HEK293 (cell line): ENCODE measurements around the gene MEX3C.

ENCODE experiments used
- CTCF ChIA-PET: fragments of 350-600 bp; formaldehyde crosslinking; extraction: SDS; loops from one replicate; lab custom pipeline; 2021; ENCODE audit warnings: antibody characterized with exemption; lab: Yijun Ruan, JAX
- POLR2A ChIA-PET: fragments of 300-600 bp; formaldehyde crosslinking; extraction: SDS; loops from one replicate; lab custom pipeline; 2020; ENCODE audit warnings: antibody characterized with exemption, inconsistent platforms; lab: Yijun Ruan, JAX
- H3K27ac ChIP-seq: fragments of 200-500 bp; sonication (Bioruptor generic); 2 replicates; pipeline ENCODE4 v1.5.1; 2014; ENCODE audit warnings: low read depth, low read length, control low read depth, inconsistent platforms; ENCODE audit errors: extremely low read depth
- H3K36me3 ChIP-seq, 2 experiments: fragments of 200-500 bp in 1 of 2; sonication (Bioruptor generic) in 1 of 2; 1 replicate in 1 of 2; 2 replicates in 1 of 2; pipeline ENCODE4 v1.5.1; 2014 to 2017; ENCODE audit warnings: inconsistent platforms in 2 of 2, low read length in 2 of 2; ENCODE audit not compliant: control insufficient read depth in 2 of 2, insufficient read depth in 1 of 2
- H3K4me1 ChIP-seq: fragments of 200-500 bp; sonication (Bioruptor generic); 2 replicates; pipeline ENCODE4 v1.5.1; 2014; ENCODE audit warnings: mild to moderate bottlenecking, low read length, inconsistent platforms; ENCODE audit not compliant: control insufficient read depth, insufficient read depth
- H3K4me3 ChIP-seq: 2 replicates; pipeline ENCODE4 v1.5.1; 2011; ENCODE audit warnings: low read depth, mild to moderate bottlenecking, control low read depth, low read length, moderate library complexity
- H3K9me3 ChIP-seq: fragments of 200-500 bp; sonication (Bioruptor generic); 2 replicates; pipeline ENCODE4 v1.5.1; 2014; ENCODE audit warnings: low read depth, low read length, inconsistent platforms; ENCODE audit not compliant: control insufficient read depth, insufficient read depth
- GLIS1 ChIP-seq: fragments of 450-650 bp; formaldehyde crosslinking; IDR thresholded peaks from 2 replicates; pipeline ENCODE4 v1.5.1; 2016; ENCODE audit warnings: missing biosample characterization, missing genetic modification characterization
- HOXC10 ChIP-seq: sonication (generic); formaldehyde crosslinking; IDR thresholded peaks from 2 replicates; pipeline ENCODE4 v1.8.1; 2023; ENCODE audit warnings: mild to moderate bottlenecking, missing genetic modification reagents
- OSR2 ChIP-seq: fragments of 450-650 bp; formaldehyde crosslinking; IDR thresholded peaks from 2 replicates; pipeline ENCODE4 v1.5.1; 2016; ENCODE audit warnings: missing biosample characterization, missing genetic modification characterization
- PBX3 ChIP-seq: sonication (generic); formaldehyde crosslinking; IDR thresholded peaks from 2 replicates; pipeline ENCODE4 v1.8.1; 2022; ENCODE audit warnings: mild to moderate bottlenecking, moderate library complexity, missing genetic modification reagents
- SCRT1 ChIP-seq: fragments of 450-650 bp; formaldehyde crosslinking; IDR thresholded peaks from 2 replicates; pipeline ENCODE4 v1.5.1; 2016; ENCODE audit warnings: missing biosample characterization, missing genetic modification characterization, borderline replicate concordance
- SP7 ChIP-seq: fragments of 450-650 bp; formaldehyde crosslinking; IDR thresholded peaks from 2 replicates; pipeline ENCODE4 v1.5.1; 2016; ENCODE audit warnings: missing biosample characterization, missing genetic modification characterization
- TRIM28 ChIP-seq: IDR thresholded peaks from 2 replicates; pipeline ENCODE4 v1.6.1; 2011; ENCODE audit warnings: low read length, control low read depth, borderline replicate concordance
- YY1 ChIP-seq: fragments of 450-650 bp; formaldehyde crosslinking; IDR thresholded peaks from 2 replicates; pipeline ENCODE4 v1.5.1; 2018; ENCODE audit warnings: missing biosample characterization, missing genetic modification characterization
- ZBTB17 ChIP-seq: fragments of 450-650 bp; formaldehyde crosslinking; IDR thresholded peaks from 2 replicates; pipeline ENCODE4 v1.5.1; 2016; ENCODE audit warnings: missing biosample characterization, missing genetic modification characterization
- ZFP37 ChIP-seq: fragments of 450-650 bp; formaldehyde crosslinking; IDR thresholded peaks from 2 replicates; pipeline ENCODE4 v1.5.1; 2016; ENCODE audit warnings: missing biosample characterization, missing genetic modification characterization
- ZNF10 ChIP-seq: fragments of 450-650 bp; formaldehyde crosslinking; IDR thresholded peaks from 2 replicates; pipeline ENCODE4 v1.5.1; 2017; ENCODE audit warnings: missing biosample characterization, missing genetic modification characterization
- ZNF157 ChIP-seq: fragments of 450-650 bp; formaldehyde crosslinking; IDR thresholded peaks from 2 replicates; pipeline ENCODE4 v1.5.1; 2016; ENCODE audit warnings: missing biosample characterization, missing genetic modification characterization
- ZNF169 ChIP-seq: fragments of 450-650 bp; formaldehyde crosslinking; IDR thresholded peaks from 2 replicates; pipeline ENCODE4 v1.5.1; 2016; ENCODE audit warnings: missing biosample characterization, missing genetic modification characterization
- ZNF221 ChIP-seq: fragments of 450-650 bp; formaldehyde crosslinking; IDR thresholded peaks from 2 replicates; pipeline ENCODE4 v1.5.1; 2017; ENCODE audit warnings: missing biosample characterization, missing genetic modification characterization, borderline replicate concordance
- ZNF223 ChIP-seq: fragments of 450-650 bp; formaldehyde crosslinking; IDR thresholded peaks from 2 replicates; pipeline ENCODE4 v1.5.1; 2016; ENCODE audit warnings: missing biosample characterization, missing genetic modification characterization
- ZNF23 ChIP-seq: fragments of 450-650 bp; formaldehyde crosslinking; IDR thresholded peaks from 2 replicates; pipeline ENCODE4 v1.5.1; 2016; ENCODE audit warnings: missing biosample characterization, missing genetic modification characterization, borderline replicate concordance
- ZNF24 ChIP-seq: fragments of 450-650 bp; formaldehyde crosslinking; IDR thresholded peaks from 2 replicates; pipeline ENCODE4 v1.5.1; 2016; ENCODE audit warnings: missing biosample characterization, missing genetic modification characterization
- ZNF280D ChIP-seq: fragments of 450-650 bp; formaldehyde crosslinking; IDR thresholded peaks from 2 replicates; pipeline ENCODE4 v1.5.1; 2016; ENCODE audit warnings: missing biosample characterization, missing genetic modification characterization
- ZNF335 ChIP-seq: fragments of 450-650 bp; formaldehyde crosslinking; conservative IDR thresholded peaks from 2 replicates; pipeline ENCODE4 v1.5.1; 2016; ENCODE audit warnings: missing biosample characterization, missing genetic modification characterization
- ZNF341 ChIP-seq: fragments of 450-650 bp; formaldehyde crosslinking; IDR thresholded peaks from 2 replicates; pipeline ENCODE4; 2016; ENCODE audit warnings: low read depth, missing biosample characterization, missing genetic modification characterization
- ZNF362 ChIP-seq: fragments of 450-650 bp; formaldehyde crosslinking; IDR thresholded peaks from 2 replicates; pipeline ENCODE4 v1.5.1; 2016; ENCODE audit warnings: missing biosample characterization, missing genetic modification characterization
- ZNF404 ChIP-seq: fragments of 450-650 bp; formaldehyde crosslinking; IDR thresholded peaks from 2 replicates; pipeline ENCODE4 v1.5.1; 2017; ENCODE audit warnings: missing biosample characterization, missing genetic modification characterization
- ZNF423 ChIP-seq: fragments of 450-650 bp; formaldehyde crosslinking; IDR thresholded peaks from 2 replicates; pipeline ENCODE4 v1.5.1; 2016; ENCODE audit warnings: missing biosample characterization, missing genetic modification characterization
- ZNF426 ChIP-seq: fragments of 450-650 bp; formaldehyde crosslinking; IDR thresholded peaks from 2 replicates; pipeline ENCODE4 v1.5.1; 2017; ENCODE audit warnings: missing biosample characterization, missing genetic modification characterization, mild to moderate bottlenecking, inconsistent platforms, moderate library complexity
- ZNF544 ChIP-seq: fragments of 450-650 bp; formaldehyde crosslinking; IDR thresholded peaks from 2 replicates; pipeline ENCODE4 v1.5.0; 2017; ENCODE audit warnings: missing biosample characterization, missing genetic modification characterization
- ZNF548 ChIP-seq: fragments of 450-650 bp; formaldehyde crosslinking; IDR thresholded peaks from 2 replicates; pipeline ENCODE4 v1.5.1; 2016; ENCODE audit warnings: missing biosample characterization, missing genetic modification characterization
- ZNF549 ChIP-seq: fragments of 450-650 bp; IDR thresholded peaks from 2 replicates; pipeline ENCODE4 v1.5.1; 2018; ENCODE audit warnings: missing biosample characterization, missing genetic modification characterization, mild to moderate bottlenecking, inconsistent platforms, moderate library complexity
- ZNF600 ChIP-seq: fragments of 450-650 bp; formaldehyde crosslinking; IDR thresholded peaks from 2 replicates; pipeline ENCODE4 v1.5.1; 2016; ENCODE audit warnings: missing biosample characterization, missing genetic modification characterization
- ZNF610 ChIP-seq: fragments of 450-650 bp; formaldehyde crosslinking; IDR thresholded peaks from 2 replicates; pipeline ENCODE4 v1.5.1; 2016; ENCODE audit warnings: missing biosample characterization, missing genetic modification characterization, borderline replicate concordance
- ZNF621 ChIP-seq: fragments of 450-650 bp; formaldehyde crosslinking; IDR thresholded peaks from 2 replicates; pipeline ENCODE4 v1.5.1; 2017; ENCODE audit warnings: missing biosample characterization, missing genetic modification characterization
- ZNF677 ChIP-seq: fragments of 450-650 bp; IDR thresholded peaks from 2 replicates; pipeline ENCODE4 v1.5.0; 2018; ENCODE audit warnings: missing biosample characterization, mild to moderate bottlenecking, missing genetic modification characterization, moderate library complexity
- ZNF704 ChIP-seq: fragments of 450-650 bp; formaldehyde crosslinking; IDR thresholded peaks from 2 replicates; pipeline ENCODE4 v1.5.1; 2016; ENCODE audit warnings: missing biosample characterization, missing genetic modification characterization
- ZNF76 ChIP-seq: fragments of 450-650 bp; formaldehyde crosslinking; IDR thresholded peaks from 2 replicates; pipeline ENCODE4; 2016; ENCODE audit warnings: low read depth, missing biosample characterization, missing genetic modification characterization, borderline replicate concordance
- ZNF785 ChIP-seq: fragments of 450-650 bp; formaldehyde crosslinking; IDR thresholded peaks from 2 replicates; pipeline ENCODE4 v1.5.1; 2016; ENCODE audit warnings: missing biosample characterization, missing genetic modification characterization

MEX3C gene

GRCh38 chr18:51227660-51228059, 30.2 kb upstream of the MEX3C start:
- H3K27ac ChIP-seq, result no peak overlapping the region
- POLR2A ChIA-PET, result no interaction called here
- no peak for TF ChIP-seq YY1 (tag by site-specific recombination)
- TF ChIP-seq ZNF362 (tag by site-specific recombination), result no peak
- TF ChIP-seq ZNF548 (tag by site-specific recombination), result no peak
- TF ChIP-seq ZNF785 (tag by site-specific recombination), result no peak
- no peak for TF ChIP-seq ZNF544 (tag by site-specific recombination)
- no peak for TF ChIP-seq ZNF600 (tag by site-specific recombination)
- TF ChIP-seq, all 188 proteins: peak for 0
- Histone ChIP-seq H3K4me1 (no peaks in the 10 kb centered on the region), H3K9me3 (no peaks in the 10 kb centered on the region), H3K36me3 (no peaks in the 10 kb centered on the region), H3K4me3 (no peak overlapping the region)
- CTCF ChIA-PET, result no interaction called here

GRCh38 chr18:51226587-51227350, 29.3 kb upstream of the MEX3C start:
- ChIA-PET CTCF (interaction anchor here (0.7 kb wide), 1 partner anchor 8 kb away, joined by 3 read pairs; no protein-coding TSS in a partner anchor), POLR2A (no interaction called here)

GRCh38 chr18:51226068-51226467, 28.6 kb upstream of the MEX3C start:
- Histone ChIP-seq H3K27ac (no peak overlapping the region), H3K9me3 (no peaks in the 10 kb centered on the region), H3K4me1 (no peaks in the 10 kb centered on the region), H3K36me3 (no peaks in the 10 kb centered on the region), H3K4me3 (no peak overlapping the region)
- CTCF ChIA-PET, result interaction anchor here (0.5 to 0.7 kb wide), 2 partner anchors 9 to 1159 kb away, joined by 3 read pairs; no protein-coding TSS in a partner anchor
- POLR2A ChIA-PET, result interaction anchor here (0.5 to 1.0 kb wide), 2 partner anchors 20 to 28 kb away, joined by 3 to 5 read pairs; partner anchors contain the start of gene MEX3C
- no peak for TF ChIP-seq ZNF704
- no peak for TF ChIP-seq ZNF404 (tag by site-specific recombination)
- no peak for TF ChIP-seq PBX3 (CRISPR knock-in tag)
- no peak for TF ChIP-seq ZNF76 (tag by site-specific recombination)
- TF ChIP-seq SCRT1 (tag by site-specific recombination), result no peak
- no peak for TF ChIP-seq ZNF426 (tag by site-specific recombination)
- TF ChIP-seq ZNF223 (tag by site-specific recombination), result no peak
- no peak for TF ChIP-seq ZNF621 (tag by site-specific recombination)
- no peak for TF ChIP-seq ZNF157 (tag by site-specific recombination)

More at GRCh38 chr18:51226587-51227350, 29.3 kb upstream of the MEX3C start:
- H3K9me3 ChIP-seq, result no peaks in the 10 kb centered on the region
- H3K4me1 ChIP-seq, result no peaks in the 10 kb centered on the region
- no peaks in the 10 kb centered on the region for H3K36me3 ChIP-seq
- no peak overlapping the region for H3K27ac ChIP-seq
- no peak overlapping the region for H3K4me3 ChIP-seq
- TF ChIP-seq ZNF677, result no peak
- no peak for TF ChIP-seq ZFP37
- TF ChIP-seq ZNF423 (tag by site-specific recombination), result no peak
- no peak for TF ChIP-seq ZNF610 (tag by site-specific recombination)
- no peak for TF ChIP-seq ZNF24 (tag by site-specific recombination)
- no peak for TF ChIP-seq ZBTB17
- no peak for TF ChIP-seq TRIM28
- no peak for TF ChIP-seq GLIS1
- no peak for TF ChIP-seq ZNF549 (tag by site-specific recombination)
- no peak for TF ChIP-seq ZNF10 (tag by site-specific recombination)
- no peak for TF ChIP-seq ZNF169 (tag by site-specific recombination)
- no peak for TF ChIP-seq ZNF335 (tag by site-specific recombination)
- TF ChIP-seq ZNF341 (tag by site-specific recombination), result no peak
- no peak for TF ChIP-seq OSR2
- no peak for TF ChIP-seq ZNF221
- no peak for TF ChIP-seq SP7 (tag by site-specific recombination)
- no peak for TF ChIP-seq ZNF23
- TF ChIP-seq HOXC10 (CRISPR knock-in tag), result no peak
- no peak for TF ChIP-seq ZNF280D (tag by site-specific recombination)
